Cardiac muscle cell (in vitro differentiated cells and primary cell): ENCODE measurements around the gene MCC. TPM values are rescaled to one million over a fixed set of nuclear protein-coding genes. Genes with fewer than 3 reads are reported as not detected.

Source experiments
- DNase-seq, 2 donors: peaks; one replicate each; pipeline versions ENCODE4 v3.0.0 to v3.0.0-alpha.2; 2010 to 2017; ENCODE audit warnings: low read depth in 1 of 2, low spot score in 1 of 2
- H3K27ac ChIP-seq: fragments of 200-600 bp; sonication (generic); 2 replicates; pipeline ENCODE4 v1.5.1; 2016
- H3K27me3 ChIP-seq: fragments of 200-600 bp; sonication (generic); 2 replicates; pipeline ENCODE4 v1.6.0; 2016; ENCODE audit warnings: control low read depth
- H3K36me3 ChIP-seq: fragments of 200-600 bp; sonication (generic); 2 replicates; pipeline ENCODE4 v1.5.1; 2016; ENCODE audit warnings: control low read depth
- H3K4me1 ChIP-seq: fragments of 200-600 bp; sonication (generic); 2 replicates; pipeline ENCODE4 v1.8.1; 2017; ENCODE audit warnings: low read depth, mild to moderate bottlenecking, mixed run types
- H3K4me3 ChIP-seq: fragments of 200-600 bp; sonication (generic); 2 replicates; pipeline ENCODE4 v1.5.1; 2016; ENCODE audit warnings: mild to moderate bottlenecking
- H3K9me3 ChIP-seq: fragments of 200-600 bp; sonication (generic); 2 replicates; pipeline ENCODE4 v1.5.1; 2017; ENCODE audit warnings: low read depth, mild to moderate bottlenecking, control low read depth
- CTCF ChIP-seq: IDR thresholded peaks from 2 replicates; pipeline ENCODE4 v1.5.1; 2012; ENCODE audit warnings: low read depth, mild to moderate bottlenecking, low read length
- polyA plus RNA-seq: library from polyadenylated mRNA; unstranded; fragments of >200 nt; fragmentation: Nextera tagmentation; extraction: Ambion mirVana; gene quantifications from 2 replicates; pipeline ENCODE4 v1.2.1, GENCODE V29; 2016
- total RNA-seq: library from RNA; depleted of rRNA; stranded (reverse); fragments of >200 nt; gene quantifications from 2 replicates; pipeline ENCODE4 v1.2.3, GENCODE V29; 2016

The MCC gene
- total and polyA plus RNA-seq, 2 experiments from 2014 or later = 37.8 to 137 TPM

- H3K27ac ChIP-seq = peak overlapping the region; percentile 60
- DNase-seq = no peak
- no peak for TF ChIP-seq CTCF
- H3K36me3 ChIP-seq = peaks cover 40% of the 10 kb centered on the region
- peaks cover 21% of the 10 kb centered on the region for H3K4me1 ChIP-seq
- no peaks in the 10 kb centered on the region for H3K9me3 ChIP-seq
- no peak overlapping the region for H3K4me3 ChIP-seq
- no peaks in the 10 kb centered on the region for H3K27me3 ChIP-seq
Measured at GRCh38 chr5:113025596-113025995, 462.7 kb downstream of the MCC start.

- no peak for TF ChIP-seq CTCF
Measured at GRCh38 chr5:113024076-113024697, 464.1 kb downstream of the MCC start.

GRCh38 chr5:113022661-113023060 is 465.6 kb downstream of the MCC start:
- Histone ChIP-seq H3K9me3 (no peaks in the 10 kb centered on the region), H3K36me3 (peaks cover 25% of the 10 kb centered on the region), H3K27me3 (no peaks in the 10 kb centered on the region), H3K27ac (peak overlapping the region; percentile 53), H3K4me3 (no peak overlapping the region), H3K4me1 (peaks cover 21% of the 10 kb centered on the region)
- no peak for TF ChIP-seq CTCF
- peak in 1 of 2 donors; percentile 25 for DNase-seq

More at GRCh38 chr5:113024076-113024697, 464.1 kb downstream of the MCC start:
- no peaks in the 10 kb centered on the region for H3K27me3 ChIP-seq
- no peak for DNase-seq
- peaks cover 21% of the 10 kb centered on the region for H3K4me1 ChIP-seq
- H3K36me3 ChIP-seq = peaks cover 36% of the 10 kb centered on the region
- H3K9me3 ChIP-seq = no peaks in the 10 kb centered on the region
- H3K4me3 ChIP-seq = no peak overlapping the region
- H3K27ac ChIP-seq = no peak overlapping the region

- peaks cover 17% of the 10 kb centered on the region for H3K4me1 ChIP-seq
- no peak for TF ChIP-seq CTCF
- H3K27ac ChIP-seq = peak overlapping the region; percentile 40
- H3K27me3 ChIP-seq = no peaks in the 10 kb centered on the region
- DNase-seq = peak in 1 of 2 donors; percentile 48
- peaks cover 11% of the 10 kb centered on the region for H3K36me3 ChIP-seq
- no peaks in the 10 kb centered on the region for H3K9me3 ChIP-seq
- H3K4me3 ChIP-seq = no peak overlapping the region
Measured at GRCh38 chr5:113020461-113021273, 467.6 kb downstream of the MCC start.

GRCh38 chr5:113017881-113018635 is 470.2 kb downstream of the MCC start:
- no peak overlapping the region for H3K4me3 ChIP-seq

More at GRCh38 chr5:113017881-113018635, 470.2 kb downstream of the MCC start:
- Histone ChIP-seq H3K36me3 (peaks cover 25% of the 10 kb centered on the region), H3K9me3 (no peaks in the 10 kb centered on the region), H3K4me1 (peaks cover 17% of the 10 kb centered on the region), H3K27ac (no peak overlapping the region), H3K27me3 (no peaks in the 10 kb centered on the region)
- DNase-seq = peak in 1 of 2 donors; percentile 14
- TF ChIP-seq CTCF = no peak
